NCI-H345 treated with DMSO at 0.1 percent for 48 hours (cell line): ENCODE data around the gene SEPTIN5.
"Not testable (repeated sequence)": the region's sequence is repeated elsewhere in the genome, so short reads cannot be mapped to it uniquely, and the experiment has no call there.

Source experiments
- DNase-seq: peaks from one replicate; lab custom pipeline; 2025; ENCODE audit not compliant: unreplicated experiment; lab: John Stamatoyannopoulos, UW

Gene SEPTIN5

DNA sequence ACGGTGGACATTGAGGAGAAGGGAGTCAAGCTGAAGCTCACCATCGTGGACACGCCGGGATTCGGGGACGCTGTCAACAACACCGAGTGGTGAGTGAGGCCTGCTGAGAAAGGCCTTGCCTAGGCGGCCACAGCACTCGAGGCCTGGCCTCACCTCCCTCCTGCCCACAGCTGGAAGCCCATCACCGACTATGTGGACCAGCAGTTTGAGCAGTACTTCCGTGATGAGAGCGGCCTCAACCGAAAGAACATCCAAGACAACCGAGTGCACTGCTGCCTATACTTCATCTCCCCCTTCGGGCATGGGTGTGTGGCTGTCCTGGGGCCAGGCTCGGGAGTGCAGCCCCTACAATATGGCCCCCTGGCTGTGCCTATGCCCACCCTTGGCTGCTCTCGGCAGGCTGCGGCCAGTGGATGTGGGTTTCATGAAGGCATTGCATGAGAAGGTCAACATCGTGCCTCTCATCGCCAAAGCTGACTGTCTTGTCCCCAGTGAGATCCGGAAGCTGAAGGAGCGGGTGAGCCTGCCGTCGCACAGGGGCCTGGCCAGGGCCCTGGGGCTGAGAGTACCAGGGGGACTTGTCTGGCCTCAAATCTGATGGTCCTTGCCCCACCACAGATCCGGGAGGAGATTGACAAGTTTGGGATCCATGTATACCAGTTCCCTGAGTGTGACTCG, 6.0 kb downstream of the SEPTIN5 start:
- no peak for DNase-seq

DNA sequence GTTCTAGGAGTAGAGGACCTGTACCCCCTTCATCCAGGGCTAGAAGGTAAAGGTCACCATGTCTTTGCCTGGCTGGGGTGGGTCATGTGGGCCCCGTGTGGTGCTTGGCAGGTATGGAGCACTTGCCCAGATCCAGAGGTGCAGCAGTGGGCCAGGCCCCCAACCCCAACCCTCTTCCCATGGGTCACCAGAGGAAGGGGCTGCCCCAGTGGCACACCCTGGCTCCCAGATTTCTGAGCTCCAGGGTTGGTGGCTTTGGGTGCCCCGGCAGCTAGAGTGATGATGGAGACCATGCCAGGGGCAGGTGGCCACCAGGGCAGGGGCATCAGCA, 6.7 kb downstream of the SEPTIN5 start:
- DNase-seq: no peak

DNA sequence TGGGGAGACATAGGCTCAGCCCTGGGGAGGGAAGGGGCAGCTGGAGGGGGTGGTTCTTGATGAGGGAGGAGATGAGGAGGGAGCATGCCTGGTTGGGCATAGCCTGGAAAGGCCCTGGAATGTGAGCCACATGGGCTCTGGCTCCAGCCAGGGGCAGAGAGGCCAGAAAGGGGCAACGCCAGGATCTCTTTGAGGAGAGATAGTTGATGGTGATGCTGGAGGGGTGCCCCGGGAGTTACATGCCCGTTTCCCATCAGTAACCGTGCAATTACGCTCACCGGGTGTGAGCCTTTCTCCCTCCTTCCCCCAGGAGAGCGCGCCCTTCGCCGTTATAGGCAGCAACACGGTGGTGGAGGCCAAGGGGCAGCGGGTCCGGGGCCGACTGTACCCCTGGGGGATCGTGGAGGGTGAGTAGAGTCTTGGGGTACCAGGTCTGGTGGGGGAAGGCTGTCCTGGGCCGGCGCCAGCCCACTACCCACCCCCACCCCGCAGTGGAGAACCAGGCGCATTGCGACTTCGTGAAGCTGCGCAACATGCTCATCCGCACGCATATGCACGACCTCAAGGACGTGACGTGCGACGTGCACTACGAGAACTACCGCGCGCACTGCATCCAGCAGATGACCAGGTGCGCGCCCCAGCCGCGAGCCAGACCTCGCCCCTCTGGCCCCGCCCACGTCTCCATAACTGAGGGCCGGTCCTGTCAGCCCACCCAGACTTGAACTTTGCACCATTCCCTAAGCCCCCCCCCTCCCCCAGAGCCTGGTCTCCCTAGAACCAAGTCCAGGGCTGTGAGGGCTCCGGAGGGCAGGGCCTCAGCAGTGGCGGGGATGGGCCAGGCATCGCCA, 7.3 kb downstream of the SEPTIN5 start:
- no peak for DNase-seq

DNA sequence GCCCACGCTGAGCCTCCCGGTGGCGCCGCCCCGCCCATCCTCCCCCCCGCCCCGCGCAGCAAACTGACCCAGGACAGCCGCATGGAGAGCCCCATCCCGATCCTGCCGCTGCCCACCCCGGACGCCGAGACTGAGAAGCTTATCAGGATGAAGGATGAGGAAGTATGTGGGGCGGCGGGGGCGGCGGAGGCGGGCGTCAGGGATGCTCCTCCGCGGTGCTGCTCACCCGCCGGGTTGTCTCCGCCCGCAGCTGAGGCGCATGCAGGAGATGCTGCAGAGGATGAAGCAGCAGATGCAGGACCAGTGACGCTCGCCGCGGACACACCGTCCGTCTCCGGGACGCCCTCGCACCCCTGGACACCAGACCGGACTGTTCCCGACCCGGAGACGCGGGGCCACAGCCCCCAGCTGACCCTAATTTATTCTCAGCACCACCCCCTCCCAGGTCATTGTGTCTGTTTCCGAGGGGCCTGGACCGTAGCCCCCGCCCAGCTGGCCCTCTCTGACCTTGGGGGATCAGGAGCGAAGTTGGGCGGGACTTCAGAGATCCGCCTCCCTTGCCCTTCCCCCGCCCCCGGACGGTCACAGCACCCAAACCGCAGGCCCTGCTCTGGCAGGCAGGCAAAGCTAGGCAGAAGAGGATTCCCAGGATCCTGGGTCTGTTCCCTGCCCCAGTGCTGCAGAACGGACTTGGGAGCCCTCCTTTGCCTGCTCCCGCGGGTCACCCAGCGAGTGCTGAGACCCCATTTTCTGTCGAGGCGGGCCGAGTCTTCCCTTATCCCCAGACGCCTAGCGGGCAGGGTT, 8.1 kb downstream of the SEPTIN5 start:
- DNase-seq: no peak

DNA sequence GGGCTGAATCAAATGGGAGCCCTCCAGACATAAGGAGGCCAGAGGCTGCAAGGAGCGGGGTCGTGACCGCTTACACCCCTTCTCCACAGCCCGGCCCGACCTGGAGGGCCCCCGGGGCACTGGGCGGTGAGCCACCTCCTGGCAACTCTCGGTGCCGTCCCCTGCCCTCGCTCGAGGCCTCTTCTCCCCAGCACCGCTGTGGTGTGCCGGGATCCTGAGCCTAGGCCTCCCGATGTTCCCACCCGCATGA, 8.6 kb downstream of the SEPTIN5 start:
- no peak for DNase-seq

DNA sequence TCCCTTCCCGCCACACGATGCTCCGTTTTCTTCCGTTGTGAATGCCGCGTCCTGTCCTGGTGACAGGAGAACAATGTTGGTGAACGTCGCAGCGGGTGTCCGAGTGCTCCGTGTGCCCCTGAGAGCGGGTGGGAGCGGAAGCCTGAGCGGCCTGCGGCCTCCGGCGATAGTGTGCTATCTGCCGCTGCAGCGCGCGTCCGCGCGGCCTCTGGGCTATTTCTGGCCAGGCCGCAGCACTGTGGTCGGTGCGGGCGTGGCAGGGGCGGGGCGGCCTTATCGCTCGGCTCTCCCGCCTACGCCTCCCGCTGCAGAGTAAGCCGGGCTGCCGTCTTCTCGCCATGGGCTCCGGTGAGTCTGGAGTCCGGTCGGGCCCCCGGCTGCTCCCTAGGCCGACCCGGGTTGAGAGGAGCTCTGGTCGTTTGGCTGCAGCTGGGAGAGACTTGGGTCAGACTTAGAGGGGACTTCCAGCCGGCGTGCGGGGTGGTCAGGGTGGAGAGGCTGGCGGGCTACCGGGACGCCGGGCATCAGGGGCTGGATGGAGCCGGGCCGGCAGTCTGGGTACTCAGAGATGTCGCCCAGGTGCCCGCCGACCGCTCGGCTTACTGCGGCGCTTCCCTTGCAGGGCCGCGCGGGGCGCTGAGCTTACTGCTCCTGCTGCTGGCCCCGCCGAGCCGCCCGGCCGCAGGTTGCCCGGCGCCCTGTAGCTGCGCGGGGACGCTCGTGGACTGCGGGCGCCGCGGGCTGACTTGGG, 9.1 kb downstream of the SEPTIN5 start, which contains the start of gene GP1BB:
GP1BB (plus strand) TSS at position 308 of the 751 bp plus-strand sequence; CDS start at position 339, 31 bp downstream.
- DNase-seq: no peak

DNA sequence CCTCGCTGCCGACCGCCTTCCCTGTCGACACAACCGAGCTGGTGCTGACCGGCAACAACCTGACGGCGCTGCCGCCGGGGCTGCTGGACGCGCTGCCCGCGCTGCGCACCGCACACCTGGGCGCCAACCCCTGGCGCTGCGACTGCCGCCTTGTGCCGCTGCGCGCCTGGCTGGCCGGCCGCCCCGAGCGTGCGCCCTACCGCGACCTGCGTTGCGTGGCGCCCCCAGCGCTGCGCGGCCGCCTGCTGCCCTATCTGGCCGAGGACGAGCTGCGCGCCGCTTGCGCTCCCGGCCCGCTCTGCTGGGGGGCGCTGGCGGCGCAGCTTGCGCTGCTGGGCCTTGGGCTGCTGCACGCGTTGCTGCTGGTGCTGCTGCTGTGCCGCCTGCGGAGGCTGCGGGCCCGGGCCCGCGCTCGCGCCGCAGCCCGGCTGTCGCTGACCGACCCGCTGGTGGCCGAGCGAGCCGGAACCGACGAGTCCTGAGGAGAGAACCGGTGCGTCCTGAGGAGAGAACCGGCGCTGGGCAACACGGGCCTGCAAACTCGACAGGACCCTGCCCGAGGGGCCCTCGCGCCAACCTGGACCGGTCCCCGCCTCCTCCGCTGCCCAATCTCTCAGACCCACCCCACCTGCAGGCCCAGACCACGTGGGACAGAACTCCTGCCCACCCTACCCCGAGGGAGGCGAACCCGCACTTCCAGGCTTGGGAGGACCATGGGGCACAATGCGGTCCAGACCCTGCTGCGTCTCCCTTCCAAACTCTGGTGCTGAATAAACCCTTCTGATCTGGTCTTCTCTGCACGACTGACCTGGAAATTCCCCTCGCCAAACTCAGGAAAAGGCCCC, 9.9 kb downstream of the SEPTIN5 start:
- DNase-seq: no peak

DNA sequence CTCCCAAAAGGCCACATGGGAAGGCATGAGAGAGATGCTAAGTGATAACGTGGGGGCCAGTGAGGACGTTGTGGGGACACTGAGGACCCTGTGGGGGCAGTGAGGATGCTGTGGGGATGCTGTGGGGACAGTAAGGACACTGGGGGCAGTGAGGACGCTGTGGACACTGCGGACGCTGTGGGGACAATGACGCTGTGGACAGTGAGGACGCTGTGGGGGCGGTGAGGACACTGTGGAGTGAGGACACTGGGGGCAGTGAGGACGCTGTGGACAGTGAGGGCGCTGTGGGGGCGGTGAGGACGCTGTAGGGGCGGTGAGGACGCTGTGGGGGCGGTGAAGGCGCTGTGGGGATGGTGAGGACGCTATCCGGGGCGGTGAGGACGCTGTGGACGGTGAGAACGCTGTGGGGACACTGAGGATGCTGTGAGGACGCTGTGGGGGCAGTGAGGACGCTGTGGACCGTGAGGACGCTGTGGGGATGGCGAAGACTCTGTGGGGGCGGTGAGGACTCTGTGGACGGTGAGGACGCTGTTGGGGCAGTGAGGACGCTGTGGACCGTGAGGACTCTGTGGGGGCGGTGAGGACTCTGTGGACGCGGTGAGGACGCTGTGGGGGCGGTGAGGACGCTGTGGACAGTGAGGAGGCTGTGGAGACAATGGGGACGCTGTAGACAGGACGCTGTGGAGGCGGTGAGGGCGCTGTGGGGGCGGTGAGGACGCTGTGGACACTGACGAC, 10.8 kb downstream of the SEPTIN5 start:
- DNase-seq: no peak

DNA sequence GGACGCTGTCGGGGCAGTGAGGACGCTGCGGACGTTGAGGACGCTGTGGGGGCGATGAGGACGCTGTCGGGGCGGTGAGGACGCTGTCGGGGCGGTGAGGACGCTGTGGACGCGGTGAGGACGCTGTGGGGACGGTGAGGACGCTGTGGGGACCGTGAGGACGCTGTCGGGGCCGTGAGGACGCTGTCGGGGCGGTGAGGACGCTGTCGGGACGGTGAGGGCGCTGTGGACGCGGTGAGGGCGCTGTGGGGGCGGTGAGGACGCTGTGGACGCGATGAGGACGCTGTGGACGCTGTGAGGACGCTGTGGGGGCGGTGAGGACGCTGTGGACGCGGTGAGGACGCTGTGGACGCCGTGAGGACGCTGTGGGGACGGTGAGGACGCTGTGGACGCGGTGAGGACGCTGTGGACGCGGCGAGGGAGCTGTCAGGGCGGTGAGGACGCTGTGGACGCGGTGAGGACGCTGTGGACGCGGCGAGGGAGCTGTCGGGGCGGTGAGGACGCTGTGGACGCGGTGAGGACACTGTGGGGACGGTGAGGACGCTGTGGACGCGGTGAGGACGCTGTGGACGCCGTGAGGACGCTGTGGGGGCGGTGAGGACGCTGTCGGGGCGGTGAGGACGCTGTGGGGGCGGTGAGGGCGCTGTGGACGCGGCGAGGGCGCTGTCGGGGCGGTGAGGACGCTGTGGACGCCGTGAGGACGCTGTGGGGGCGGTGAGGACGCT, 11.9 kb downstream of the SEPTIN5 start:
- not testable (repeated sequence) for DNase-seq

DNA sequence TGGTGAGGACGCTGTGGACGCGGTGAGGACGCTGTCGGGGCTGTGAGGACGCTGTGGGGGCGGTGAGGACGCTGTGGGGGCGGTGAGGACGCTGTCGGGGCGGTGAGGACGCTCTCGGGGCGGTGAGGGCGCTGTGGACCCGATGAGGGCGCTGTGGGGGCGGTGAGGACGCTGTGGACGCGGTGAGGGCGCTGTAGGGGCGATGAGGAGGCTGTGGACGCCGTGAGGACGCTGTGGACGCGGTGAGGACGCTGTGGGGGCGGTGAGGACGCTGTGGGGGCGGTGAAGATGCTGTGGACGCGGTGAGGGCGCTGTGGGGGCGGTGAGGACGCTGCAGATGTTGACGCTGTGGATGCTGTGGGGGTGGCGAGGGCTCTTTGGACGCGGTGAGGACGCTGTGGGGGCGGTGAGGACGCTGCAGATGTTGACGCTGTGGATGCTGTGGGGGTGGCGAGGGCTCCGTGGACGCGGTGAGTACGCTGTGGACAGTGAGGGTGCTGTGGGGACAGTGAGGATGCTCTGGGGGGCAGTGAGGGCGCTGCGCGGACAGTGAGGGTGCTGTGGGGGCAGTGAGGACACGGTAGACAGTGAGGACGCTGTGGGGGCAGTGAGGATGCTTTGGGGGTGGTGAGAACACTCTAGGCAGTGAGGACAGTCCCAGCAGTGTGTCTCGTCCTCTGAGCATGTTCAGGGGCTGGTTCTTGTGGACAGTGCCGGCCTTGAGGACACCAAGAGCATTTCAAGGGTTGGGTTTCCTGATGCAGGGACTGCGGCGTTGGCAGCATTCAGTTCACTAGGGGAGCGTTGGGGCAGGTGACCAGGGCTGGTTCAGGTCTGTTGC, 13.2 kb downstream of the SEPTIN5 start:
- DNase-seq: no peak

DNA sequence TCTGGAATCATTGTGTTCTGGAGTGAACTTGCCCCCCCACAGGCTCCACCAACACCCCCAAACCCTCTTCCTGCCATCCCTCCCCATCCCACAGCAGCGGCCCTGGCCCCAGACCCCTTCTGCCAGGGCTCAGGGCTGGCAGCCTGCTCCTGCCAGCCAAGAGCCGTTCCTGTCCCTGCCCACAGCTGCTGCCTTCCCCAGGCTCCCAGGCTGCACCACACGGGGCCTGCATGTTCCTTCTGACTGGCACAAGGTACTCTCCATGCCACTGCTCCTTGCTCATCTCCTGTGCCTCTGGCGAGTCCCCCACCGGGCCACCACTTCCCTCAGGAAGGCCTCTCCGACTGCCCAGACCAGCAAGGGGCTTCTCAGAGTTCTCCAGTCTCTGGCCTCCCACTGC, 14.0 kb downstream of the SEPTIN5 start:
- DNase-seq: no peak

DNA sequence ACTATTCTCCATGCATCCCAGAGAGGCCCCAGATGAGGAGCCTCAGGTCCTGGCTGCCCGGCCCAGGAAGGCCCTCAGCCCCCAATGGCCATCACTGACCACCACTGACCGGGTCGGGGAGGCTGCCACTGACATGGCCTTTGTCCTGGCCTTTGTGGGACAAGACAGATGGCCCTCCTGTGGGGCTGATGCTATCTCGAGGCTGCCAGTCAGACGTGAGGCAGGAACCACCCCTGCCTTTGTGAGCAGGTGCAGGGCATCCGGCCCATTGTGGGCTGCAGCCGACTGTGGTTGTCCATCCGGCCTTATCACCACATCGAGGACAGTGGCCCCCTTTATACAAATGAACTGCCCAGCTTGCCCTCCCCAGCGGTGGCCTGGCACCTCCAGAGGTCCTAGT, 14.5 kb downstream of the SEPTIN5 start:
- no peak for DNase-seq

DNA sequence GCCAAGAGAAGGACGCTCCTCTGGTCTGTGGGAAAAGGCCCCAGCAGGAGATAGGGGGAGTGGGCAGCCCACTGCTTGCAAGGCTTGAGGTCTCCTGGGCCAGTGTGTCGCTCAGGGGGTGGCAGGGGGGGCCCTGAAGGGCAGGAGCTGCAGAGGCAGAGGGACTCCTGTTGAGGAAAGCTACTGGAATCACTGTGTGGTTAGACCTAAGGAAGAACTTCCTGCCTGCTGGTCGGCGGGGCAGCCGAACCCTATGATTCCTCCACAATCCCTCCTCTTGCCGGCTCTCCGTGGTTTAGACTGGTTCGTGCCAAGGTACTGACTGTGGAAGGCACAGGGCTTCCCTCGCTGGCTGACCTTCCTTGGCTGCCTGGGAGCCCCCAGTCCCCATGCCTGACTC, 15.2 kb downstream of the SEPTIN5 start:
- DNase-seq: no peak

DNA sequence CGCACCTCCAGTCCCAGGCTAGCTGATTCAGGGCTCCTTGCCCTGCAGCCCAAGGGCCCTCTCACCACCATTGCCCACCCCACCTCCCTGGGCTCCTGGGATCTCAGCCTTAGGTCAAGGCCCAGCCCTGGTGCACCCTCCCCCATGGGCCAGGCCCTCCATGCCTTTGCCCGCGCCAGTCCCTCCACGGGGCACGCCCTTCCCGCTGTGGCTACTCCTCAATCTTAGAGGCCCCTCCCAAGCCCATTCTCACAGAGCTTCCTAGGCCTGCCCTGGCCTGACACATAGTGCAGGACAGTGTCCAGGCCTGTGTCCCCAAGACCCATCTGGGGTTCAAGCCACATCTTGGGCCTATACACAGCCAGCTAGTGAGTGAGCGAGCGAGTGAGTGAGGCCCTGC, 15.9 kb downstream of the SEPTIN5 start:
- DNase-seq: no peak

DNA sequence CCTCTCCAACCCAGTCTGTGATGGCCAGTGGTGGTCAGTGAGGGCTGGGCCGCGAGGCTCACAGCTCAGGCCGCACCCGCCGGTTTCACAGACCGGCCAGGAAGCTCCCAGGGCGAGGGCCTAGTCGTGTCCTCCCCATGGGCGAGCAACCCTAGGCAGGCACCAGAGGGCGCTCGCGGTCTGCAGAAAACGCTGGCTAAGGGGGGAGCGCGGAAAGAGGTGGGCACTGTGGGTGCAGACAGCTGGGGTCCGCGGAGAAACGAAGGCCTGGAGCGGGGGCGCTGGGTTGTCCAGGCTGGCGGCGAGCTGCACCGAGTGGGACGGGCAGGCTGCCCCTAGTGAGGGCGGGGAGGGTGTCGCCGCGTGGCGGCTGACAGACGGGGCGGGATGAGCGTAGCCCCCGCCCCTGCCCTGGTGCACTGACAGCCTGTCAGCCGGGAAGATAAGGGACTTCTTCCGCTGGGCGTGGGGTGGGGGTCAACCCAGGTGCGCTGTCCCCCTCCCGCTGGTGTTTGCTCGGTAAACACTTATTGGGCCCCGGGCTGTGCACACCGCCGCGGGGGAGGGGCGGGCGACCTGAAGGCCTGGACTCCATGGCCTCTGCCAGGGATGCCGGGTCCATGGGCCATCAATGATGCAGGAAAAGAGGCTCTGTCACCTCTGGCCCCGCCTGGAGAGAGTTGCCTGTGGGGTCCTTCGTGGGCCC, 16.5 kb downstream of the SEPTIN5 start:
- peak; percentile 22 for DNase-seq

DNA sequence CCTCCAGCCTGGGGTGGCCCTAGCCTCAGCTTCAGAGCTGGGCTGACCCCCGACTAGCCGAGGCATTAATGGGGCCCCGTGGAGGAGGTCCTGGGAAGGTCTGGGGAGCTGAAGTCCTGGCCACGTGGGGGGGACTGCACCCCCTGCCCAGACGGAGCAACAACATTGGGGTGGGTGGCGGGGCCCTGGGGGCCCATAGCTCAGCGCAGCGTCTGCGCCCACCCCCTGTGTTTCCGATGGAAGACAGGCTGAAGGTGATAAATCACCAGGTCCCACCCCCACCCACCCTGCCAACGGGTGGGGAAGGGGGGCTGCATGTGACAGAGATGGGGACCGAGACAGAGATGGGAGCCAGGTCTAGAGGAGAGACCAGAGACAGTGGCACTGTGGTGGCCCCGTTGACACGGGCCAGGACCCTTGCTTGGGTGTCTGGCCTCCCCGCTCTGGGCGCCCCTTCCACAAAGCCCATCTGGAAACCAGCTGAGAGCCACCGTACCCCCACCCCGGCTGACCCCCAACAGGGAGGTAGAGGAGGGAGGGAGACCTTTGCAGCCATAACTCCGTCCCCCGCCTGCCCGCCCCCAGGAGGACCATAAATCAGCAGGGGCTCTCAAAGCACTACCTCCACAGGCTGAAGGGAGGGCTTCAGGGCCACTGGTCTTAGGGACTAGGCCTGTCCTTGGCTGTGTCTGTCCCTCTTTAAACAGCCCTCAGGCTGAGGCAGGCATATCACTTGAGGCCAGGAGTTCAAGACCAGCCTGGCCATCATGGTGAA, 17.2 kb downstream of the SEPTIN5 start:
- no peak for DNase-seq
